ENCODE measurements around the gene PMIS2. TPM values are rescaled to one million over a fixed set of nuclear protein-coding genes. Genes with fewer than 3 reads are reported as not detected.

PMIS2 gene
- total and polyA plus RNA-seq, 3 donors from 2014 or later, result 0.74 to 2.0 TPM; not detected in 1

DNA sequence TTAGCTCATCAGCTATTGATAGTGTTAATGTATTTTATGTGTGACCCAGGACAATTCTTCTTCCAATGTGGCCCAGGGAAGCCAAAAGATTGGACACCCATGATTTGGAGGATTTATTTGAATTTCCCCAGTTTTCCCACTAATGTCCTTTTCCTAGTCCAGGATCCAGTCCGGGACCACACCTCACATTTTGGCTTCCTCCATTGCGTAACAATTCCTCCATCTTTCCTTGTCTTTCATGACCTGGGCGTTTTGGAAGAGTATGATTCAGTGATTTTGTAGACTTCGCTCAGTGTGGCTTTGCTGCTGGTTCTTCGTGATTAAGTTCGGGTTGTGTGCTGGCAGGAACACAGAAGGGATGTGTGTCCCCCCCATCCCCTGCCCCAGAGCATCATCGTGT, 19.2 kb upstream of the PMIS2 start:
- Histone ChIP-seq H3K36me3 (ENCODE audit: low read depth, missing control alignments) (no peaks in the 10 kb centered on the region), H3K9me3 (no peaks in the 10 kb centered on the region), H3K27ac (no peak overlapping the region), H3K4me1 (peaks cover 6% of the 10 kb centered on the region), H3K4me3 (no peak overlapping the region), H3K27me3 (no peaks in the 10 kb centered on the region)
- no peak for DNase-seq
- WGBS, 2 donors, result 87 to 89% methylated on average over 7 of the region's 7 CpGs
- TF ChIP-seq POLR2A (IDR thresholded peaks at IDR 0.05), result no peak
- TF ChIP-seq, protein P1, sequence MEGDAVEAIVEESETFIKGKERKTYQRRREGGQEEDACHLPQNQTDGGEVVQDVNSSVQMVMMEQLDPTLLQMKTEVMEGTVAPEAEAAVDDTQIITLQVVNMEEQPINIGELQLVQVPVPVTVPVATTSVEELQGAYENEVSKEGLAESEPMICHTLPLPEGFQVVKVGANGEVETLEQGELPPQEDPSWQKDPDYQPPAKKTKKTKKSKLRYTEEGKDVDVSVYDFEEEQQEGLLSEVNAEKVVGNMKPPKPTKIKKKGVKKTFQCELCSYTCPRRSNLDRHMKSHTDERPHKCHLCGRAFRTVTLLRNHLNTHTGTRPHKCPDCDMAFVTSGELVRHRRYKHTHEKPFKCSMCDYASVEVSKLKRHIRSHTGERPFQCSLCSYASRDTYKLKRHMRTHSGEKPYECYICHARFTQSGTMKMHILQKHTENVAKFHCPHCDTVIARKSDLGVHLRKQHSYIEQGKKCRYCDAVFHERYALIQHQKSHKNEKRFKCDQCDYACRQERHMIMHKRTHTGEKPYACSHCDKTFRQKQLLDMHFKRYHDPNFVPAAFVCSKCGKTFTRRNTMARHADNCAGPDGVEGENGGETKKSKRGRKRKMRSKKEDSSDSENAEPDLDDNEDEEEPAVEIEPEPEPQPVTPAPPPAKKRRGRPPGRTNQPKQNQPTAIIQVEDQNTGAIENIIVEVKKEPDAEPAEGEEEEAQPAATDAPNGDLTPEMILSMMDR (IDR thresholded peaks at IDR 0.05), result no peak
- intact Hi-C loops (cut with DNase I; ENCODE audit: low total_unique reads), result no loop called here

DNA sequence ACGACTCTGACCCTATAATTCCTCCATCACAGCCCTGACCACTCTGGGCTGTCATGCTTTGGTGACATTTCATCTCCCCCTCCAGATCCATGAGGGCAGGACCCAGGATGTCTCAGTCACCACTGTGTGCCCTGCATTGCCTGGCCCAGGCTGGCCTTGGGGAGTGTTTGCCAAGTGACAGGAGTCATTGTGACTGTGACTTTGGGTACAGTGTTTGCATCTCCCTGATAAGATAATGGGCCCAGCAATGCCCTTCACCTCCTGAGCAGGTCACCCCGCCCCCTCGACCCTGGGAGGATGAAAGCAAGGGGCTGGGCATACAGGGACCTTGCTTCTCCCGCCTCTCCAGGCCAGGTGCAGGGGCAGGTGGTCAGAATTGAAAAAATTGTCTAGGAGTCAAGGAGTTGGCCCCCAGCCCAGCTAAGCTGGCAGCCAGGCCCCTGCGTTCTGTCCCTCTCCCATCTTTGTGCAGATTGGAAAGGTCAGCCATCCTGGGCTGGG, 16.6 kb upstream of the PMIS2 start:
- DNase-seq, result peak; percentile 38
- H3K27ac ChIP-seq, result no peak overlapping the region
- no peaks in the 10 kb centered on the region for H3K9me3 ChIP-seq
- WGBS, 2 donors, result 53 to 62% methylated on average over 5 of the region's 5 CpGs
- intact Hi-C loops (cut with DNase I; ENCODE audit: low total_unique reads), result no loop called here
- H3K4me3 ChIP-seq, result no peak overlapping the region
- H3K4me1 ChIP-seq, result peaks cover 6% of the 10 kb centered on the region
- TF ChIP-seq, protein P1 (IDR thresholded peaks at IDR 0.05), result no peak
- no peak for TF ChIP-seq POLR2A (IDR thresholded peaks at IDR 0.05)
- no peaks in the 10 kb centered on the region for H3K27me3 ChIP-seq
- H3K36me3 ChIP-seq (ENCODE audit: low read depth, missing control alignments), result no peaks in the 10 kb centered on the region

DNA sequence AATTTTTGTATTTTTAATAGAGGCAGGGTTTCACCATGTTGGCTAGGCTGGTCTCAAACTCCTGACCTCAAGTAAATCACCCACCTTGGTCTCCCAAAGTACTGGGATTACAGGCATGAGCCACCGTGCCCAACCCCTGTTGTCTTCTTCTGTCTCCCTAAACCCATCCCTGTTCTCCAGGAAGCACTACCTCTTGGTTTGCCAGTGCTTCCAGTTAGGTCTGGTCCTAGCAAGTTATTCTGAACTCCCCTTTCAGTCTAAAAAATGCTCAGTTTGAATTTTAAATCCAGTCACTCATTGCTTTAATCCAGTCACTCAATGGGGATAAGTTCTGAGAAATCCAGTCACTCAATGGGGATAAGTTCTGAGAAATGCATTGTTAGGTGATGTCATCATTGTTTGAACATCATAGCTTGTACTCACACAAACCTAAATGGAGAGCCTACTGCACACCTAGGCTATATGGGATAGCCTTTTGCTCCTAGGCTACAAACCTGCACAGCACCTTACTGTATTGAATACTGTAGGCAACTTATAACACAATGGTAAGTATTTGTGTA, 14.5 kb upstream of the PMIS2 start:
- intact Hi-C loops (cut with DNase I; ENCODE audit: low total_unique reads), result no loop called here
- TF ChIP-seq, protein P1 (IDR thresholded peaks at IDR 0.05), result no peak
- no peak for TF ChIP-seq POLR2A (IDR thresholded peaks at IDR 0.05)

GRCh38 chr19:35577918-35578317, 8.1 kb upstream of the PMIS2 start:
- TF ChIP-seq, protein P1 (IDR thresholded peaks at IDR 0.05), result no peak
- no peak for TF ChIP-seq POLR2A (IDR thresholded peaks at IDR 0.05)
- no peaks in the 10 kb centered on the region for H3K27me3 ChIP-seq
- DNase-seq, result no peak
- no peaks in the 10 kb centered on the region for H3K36me3 ChIP-seq (ENCODE audit: low read depth, missing control alignments)
- 23 to 62% methylated on average over 1 of the region's 1 CpG for WGBS, 2 donors
- no peaks in the 10 kb centered on the region for H3K4me1 ChIP-seq
- H3K9me3 ChIP-seq, result no peaks in the 10 kb centered on the region
- H3K4me3 ChIP-seq, result no peak overlapping the region
- H3K27ac ChIP-seq, result no peak overlapping the region
- intact Hi-C loops (cut with DNase I; ENCODE audit: low total_unique reads), result no loop called here

More for the DNA sequence above, 14.5 kb upstream of the PMIS2 start:
- Histone ChIP-seq H3K36me3 (ENCODE audit: low read depth, missing control alignments) (no peaks in the 10 kb centered on the region), H3K9me3 (no peaks in the 10 kb centered on the region), H3K27ac (no peak overlapping the region), H3K27me3 (no peaks in the 10 kb centered on the region), H3K4me1 (peaks cover 6% of the 10 kb centered on the region), H3K4me3 (no peak overlapping the region)
- 77 to 95% methylated on average over 1 of the region's 1 CpG for WGBS, 2 donors
- no peak for DNase-seq

DNA sequence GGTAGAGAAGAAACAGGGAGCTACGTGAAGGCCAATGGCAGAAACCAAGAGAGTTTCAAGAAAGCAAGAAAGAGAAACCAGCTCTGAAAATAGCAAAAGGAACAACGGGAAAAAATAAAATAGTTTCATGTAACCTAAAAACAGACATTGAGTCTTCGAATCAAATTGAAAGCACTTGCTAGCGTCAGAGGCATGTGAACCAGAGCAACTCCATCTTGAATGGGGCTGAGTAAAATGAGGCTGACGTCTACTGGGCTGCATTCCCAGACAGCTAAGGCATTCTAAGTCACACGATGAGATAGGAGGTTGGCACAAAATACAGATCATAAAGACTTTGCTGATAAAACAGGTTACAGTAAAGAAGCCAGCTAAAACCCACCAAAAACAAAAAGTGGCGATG, 7.3 kb upstream of the PMIS2 start:
- TF ChIP-seq, protein P1 (IDR thresholded peaks at IDR 0.05), result no peak
- TF ChIP-seq POLR2A (IDR thresholded peaks at IDR 0.05), result no peak
- H3K36me3 ChIP-seq (ENCODE audit: low read depth, missing control alignments), result no peaks in the 10 kb centered on the region
- no peak overlapping the region for H3K27ac ChIP-seq
- H3K4me1 ChIP-seq, result no peaks in the 10 kb centered on the region
- DNase-seq, result no peak
- H3K4me3 ChIP-seq, result no peak overlapping the region
- 68 to 76% methylated on average over 7 of the region's 7 CpGs for WGBS, 2 donors
- H3K27me3 ChIP-seq, result no peaks in the 10 kb centered on the region
- intact Hi-C loops (cut with DNase I; ENCODE audit: low total_unique reads), result no loop called here
- no peaks in the 10 kb centered on the region for H3K9me3 ChIP-seq
